Thoracic aorta (tissue), 2 donors: ENCODE measurements around the gene PTCSC3. TPM values are rescaled to one million over a fixed set of nuclear protein-coding genes. Genes with fewer than 3 reads are reported as not detected.

Experiments
- ATAC-seq: fragments of 150-250 bp; one replicate; pipeline ENCODE4 v1.8.0; 2017; ENCODE audit warnings: low read depth; ENCODE audit not compliant: insufficient number of reproducible peaks, low FRiP score
- DNase-seq: peaks from one replicate; pipeline ENCODE4 v3.0.0-alpha.2; 2020; ENCODE audit warnings: low spot score
- H3K27ac ChIP-seq, 2 donors: fragments of 200-600 bp; sonication (generic); 1 replicate in 1 of 2; 2 replicates in 1 of 2; pipeline ENCODE4 v1.5.1; 2016; ENCODE audit warnings: mild to moderate bottlenecking in 2 of 2, moderate library complexity in 2 of 2
- H3K27me3 ChIP-seq: fragments of 200-600 bp; sonication (generic); replicated peaks from 2 replicates; pipeline ENCODE4 v1.6.0; 2016; ENCODE audit warnings: mild to moderate bottlenecking; ENCODE audit not compliant: insufficient read depth
- H3K36me3 ChIP-seq: fragments of 200-600 bp; sonication (generic); one replicate; pipeline ENCODE4 v1.5.1; 2016
- H3K4me1 ChIP-seq, 2 donors: fragments of 200-600 bp; sonication (generic); 1 replicate in 1 of 2; 2 replicates in 1 of 2; pipeline versions ENCODE4 v1.5.1 to v1.6.0; 2016; ENCODE audit warnings: low read depth in 2 of 2, mild to moderate bottlenecking in 1 of 2; ENCODE audit not compliant: control insufficient read depth in 1 of 2
- H3K4me3 ChIP-seq: fragments of 200-600 bp; sonication (generic); 2 replicates; pipeline ENCODE4 v1.5.1; 2016; ENCODE audit warnings: mild to moderate bottlenecking
- H3K9me3 ChIP-seq: fragments of 200-600 bp; sonication (generic); 2 replicates; pipeline ENCODE4 v1.5.1; 2016
- CTCF ChIP-seq: fragments of 200-600 bp; sonication (generic); IDR thresholded peaks from one replicate; pipeline ENCODE4 v1.5.1; 2019; ENCODE audit warnings: antibody characterized with exemption
- total RNA-seq, 2 donors: library from RNA; depleted of rRNA; stranded (reverse); fragments of >200 nt; gene quantifications; one replicate each; pipeline versions ENCODE4 v1.1.0 to v1.2.3, GENCODE V29; 2016

Gene PTCSC3
- total RNA-seq, 2 donors from 2014 or later: not detected

- no peak overlapping the region for H3K27ac ChIP-seq
- H3K27me3 ChIP-seq: no peaks in the 10 kb centered on the region
- no peaks in the 10 kb centered on the region for H3K9me3 ChIP-seq
- DNase-seq (no peak), ATAC-seq (no peak)
- no peak for TF ChIP-seq CTCF
- no peaks in the 10 kb centered on the region for H3K36me3 ChIP-seq
- H3K4me3 ChIP-seq: no peak overlapping the region
- no peaks in the 10 kb centered on the region for H3K4me1 ChIP-seq
These were observed 45.8 kb upstream of the PTCSC3 start for GRCh38 chr14:36222337-36222736.

- Histone ChIP-seq H3K27ac (no peak overlapping the region), H3K27me3 (no peaks in the 10 kb centered on the region), H3K9me3 (no peaks in the 10 kb centered on the region), H3K4me3 (no peak overlapping the region), H3K4me1 (no peaks in the 10 kb centered on the region), H3K36me3 (no peaks in the 10 kb centered on the region)
- no peak for TF ChIP-seq CTCF
- ATAC-seq (no peak), DNase-seq (no peak)
These were observed 44.6 kb upstream of the PTCSC3 start for GRCh38 chr14:36221112-36221511.

- Histone ChIP-seq H3K9me3 (no peaks in the 10 kb centered on the region), H3K4me3 (no peak overlapping the region), H3K27me3 (no peaks in the 10 kb centered on the region), H3K4me1 (no peaks in the 10 kb centered on the region), H3K36me3 (no peaks in the 10 kb centered on the region), H3K27ac (no peak overlapping the region)
- no peak for TF ChIP-seq CTCF
- ATAC-seq (no peak), DNase-seq (no peak)
These were observed 41.2 kb upstream of the PTCSC3 start for GRCh38 chr14:36217732-36218131.

GRCh38 chr14:36217027-36217426, 40.5 kb upstream of the PTCSC3 start:
- Histone ChIP-seq H3K36me3 (no peaks in the 10 kb centered on the region), H3K4me1 (no peaks in the 10 kb centered on the region), H3K4me3 (no peak overlapping the region), H3K27ac (no peak overlapping the region), H3K9me3 (no peaks in the 10 kb centered on the region), H3K27me3 (no peaks in the 10 kb centered on the region)
- DNase-seq: no peak
- no peak for TF ChIP-seq CTCF
- no peak for ATAC-seq

GRCh38 chr14:36215217-36215598, 38.7 kb upstream of the PTCSC3 start:
- ATAC-seq: no peak
- no peak for TF ChIP-seq CTCF

More at GRCh38 chr14:36215217-36215598, 38.7 kb upstream of the PTCSC3 start:
- no peak for DNase-seq
- no peaks in the 10 kb centered on the region for H3K36me3 ChIP-seq
- H3K27me3 ChIP-seq: no peaks in the 10 kb centered on the region
- no peak overlapping the region for H3K27ac ChIP-seq
- H3K4me1 ChIP-seq: no peaks in the 10 kb centered on the region
- H3K4me3 ChIP-seq: no peak overlapping the region
- no peaks in the 10 kb centered on the region for H3K9me3 ChIP-seq
